Stimulated activated effector memory CD8-positive, alpha-beta T cell treated with anti-CD3 and anti-CD28 coated beads, Interleukin-12 subunit alpha, Interleukin-12 subunit beta, amount 100 ng/mL, for 72 hours (primary cell): ENCODE results near the gene STARD13.

Experiments used
- ATAC-seq: fragments of 150-1000 bp; cut with Tn5 transposase; 2 replicates; pipeline ENCODE4 v1.10.0; 2021
- DNase-seq, 2 donors: peaks; one replicate each; pipeline ENCODE4 v3.0.0; 2021 to 2022; ENCODE audit warnings: low spot score in 2 of 2
- H3K27ac Mint-ChIP-seq: one replicate; pipeline ENCODE4 v1.8.0; 2022; ENCODE audit warnings: mild to moderate bottlenecking, mixed read lengths
- H3K36me3 Mint-ChIP-seq: one replicate; pipeline ENCODE4 v1.8.0; 2022; ENCODE audit warnings: mild to moderate bottlenecking, mixed read lengths
- H3K4me1 Mint-ChIP-seq: one replicate; pipeline ENCODE4 v1.8.0; 2022; ENCODE audit warnings: mixed read lengths
- H3K4me3 Mint-ChIP-seq: one replicate; pipeline ENCODE4 v1.8.0; 2022; ENCODE audit warnings: mild to moderate bottlenecking, mixed read lengths
- H3K9me3 Mint-ChIP-seq: one replicate; pipeline ENCODE4 v1.8.0; 2022; ENCODE audit warnings: mixed read lengths

The STARD13 gene

DNA sequence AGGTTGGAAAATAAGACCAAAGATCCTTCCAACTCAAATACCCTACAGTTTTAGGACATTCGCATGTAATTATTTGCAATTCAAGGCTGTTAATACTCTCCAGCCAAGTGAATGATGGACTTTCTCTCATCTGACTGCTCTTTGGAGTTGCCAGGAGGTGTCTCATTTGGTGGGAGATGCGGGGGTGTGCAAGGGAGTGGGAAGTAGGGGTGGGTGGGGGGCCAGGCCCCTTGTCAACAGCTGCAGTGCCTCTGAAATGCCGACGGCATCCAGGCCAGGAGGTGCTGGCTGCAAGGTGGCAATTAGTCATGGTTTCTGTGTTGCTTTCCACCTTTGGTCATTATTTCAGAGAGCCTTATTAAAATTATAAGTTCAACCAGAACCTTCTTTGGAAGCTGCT is 147.8 kb downstream of the STARD13 start:
- no peak for DNase-seq
- Mint-ChIP-seq H3K27ac (no peak overlapping the region), H3K9me3 (no peaks in the 10 kb centered on the region), H3K4me1 (no peaks in the 10 kb centered on the region), H3K4me3 (no peak overlapping the region), H3K36me3 (no peaks in the 10 kb centered on the region)
- no peak for ATAC-seq

DNA sequence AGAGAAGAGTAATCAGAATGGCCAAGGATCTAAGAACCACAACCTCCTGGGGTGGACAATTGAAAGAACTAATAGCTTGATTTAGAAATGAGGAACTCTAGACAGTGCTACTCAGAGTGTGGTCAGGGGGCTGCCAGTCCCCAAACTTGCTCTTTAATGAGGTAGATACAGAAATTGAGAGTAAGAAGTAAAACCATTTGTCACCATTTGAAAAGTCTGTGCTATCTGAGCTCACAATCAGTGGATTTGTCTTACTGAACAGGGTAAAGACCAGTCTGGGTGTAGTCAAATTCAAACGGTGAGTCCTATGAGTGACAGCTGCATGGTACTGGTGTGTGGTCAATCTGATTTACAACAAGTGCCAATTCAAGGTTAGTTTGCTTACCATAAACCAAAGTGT is 150.5 kb downstream of the STARD13 start:
- Mint-ChIP-seq H3K27ac (no peak overlapping the region), H3K9me3 (no peaks in the 10 kb centered on the region), H3K4me1 (no peaks in the 10 kb centered on the region), H3K4me3 (no peak overlapping the region), H3K36me3 (no peaks in the 10 kb centered on the region)
- DNase-seq (no peak), ATAC-seq (no peak)

DNA sequence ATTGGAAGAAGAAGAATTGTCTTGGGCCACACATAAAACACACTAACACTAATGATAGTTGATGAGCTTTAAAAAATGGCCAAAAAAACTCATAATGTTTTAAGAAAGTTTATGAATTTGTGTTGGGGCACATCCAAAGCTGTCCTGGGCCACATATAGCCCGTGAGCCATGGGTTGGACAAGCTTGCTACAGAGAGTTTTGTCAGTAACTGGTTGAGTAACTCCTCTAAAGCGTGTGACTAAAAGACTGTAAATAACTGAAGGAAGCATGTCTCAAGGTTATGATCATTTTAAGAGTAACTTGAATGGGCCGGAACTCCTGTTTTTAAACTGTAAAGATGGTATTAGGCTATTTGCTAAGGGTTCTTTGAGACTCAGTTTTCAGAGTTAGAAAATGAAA is 151.3 kb downstream of the STARD13 start:
- Mint-ChIP-seq H3K9me3 (no peaks in the 10 kb centered on the region), H3K36me3 (no peaks in the 10 kb centered on the region), H3K4me1 (no peaks in the 10 kb centered on the region), H3K4me3 (no peak overlapping the region), H3K27ac (no peak overlapping the region)
- no peak for ATAC-seq
- DNase-seq, result no peak

DNA sequence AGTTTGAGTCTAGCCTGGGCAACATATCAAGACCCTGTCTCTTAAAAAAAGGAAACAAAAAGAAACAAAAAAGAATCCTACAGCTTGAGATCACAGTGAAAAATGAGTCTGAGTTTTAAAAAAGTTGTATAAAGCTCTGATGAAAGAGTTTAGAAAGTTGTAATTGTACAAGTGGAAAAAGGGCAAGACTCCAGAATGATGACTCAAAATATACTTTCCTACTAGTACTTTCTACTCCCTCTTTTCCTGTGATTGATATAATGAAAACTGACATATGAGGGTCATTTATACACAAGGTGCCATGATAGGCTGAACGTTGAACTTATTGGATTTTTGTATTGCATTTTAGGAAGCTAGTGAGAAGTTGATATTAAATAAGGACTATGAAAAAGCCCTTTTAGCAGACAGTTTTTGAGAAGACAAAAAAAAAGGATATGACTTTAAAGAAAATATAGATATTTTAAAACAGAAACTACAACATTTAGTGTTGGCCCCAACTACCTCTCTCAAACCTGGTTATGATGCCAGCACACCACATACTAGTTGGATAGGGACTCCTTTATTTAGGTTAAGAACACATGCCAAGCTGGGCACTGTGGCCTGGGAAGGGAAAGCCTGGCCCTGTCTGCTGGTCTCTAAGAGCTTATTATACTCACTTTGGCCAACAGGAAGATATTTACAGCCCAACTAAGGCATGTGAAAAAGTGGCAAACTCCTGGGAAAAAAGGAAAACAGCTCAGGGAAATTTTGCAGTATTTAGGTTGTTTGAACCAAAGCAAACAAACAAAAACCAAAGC is 152.7 kb downstream of the STARD13 start:
- no peaks in the 10 kb centered on the region for H3K36me3 Mint-ChIP-seq
- DNase-seq, result no peak
- H3K4me3 Mint-ChIP-seq, result no peak overlapping the region
- H3K9me3 Mint-ChIP-seq, result no peaks in the 10 kb centered on the region
- H3K4me1 Mint-ChIP-seq, result no peaks in the 10 kb centered on the region
- no peak for ATAC-seq
- H3K27ac Mint-ChIP-seq, result no peak overlapping the region

DNA sequence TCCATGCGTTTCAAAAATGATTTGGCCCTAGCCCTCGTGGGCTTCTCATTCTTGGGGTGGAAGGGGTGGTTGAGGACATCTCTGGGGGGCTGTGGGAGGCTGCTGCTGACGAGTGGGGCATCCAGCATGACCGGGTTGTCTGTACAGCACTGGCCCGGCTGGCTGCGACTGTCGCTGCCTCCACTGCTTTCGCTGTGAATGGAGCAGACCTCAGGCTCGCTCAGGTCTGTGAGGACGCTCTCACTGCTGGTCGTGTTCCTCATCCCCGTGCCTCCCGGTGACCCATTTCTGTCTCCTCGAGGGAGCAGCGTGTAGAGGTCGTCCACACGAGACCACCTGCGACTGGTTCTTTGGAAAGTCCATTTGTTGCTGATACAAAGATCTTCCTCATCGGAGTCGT is 155.7 kb downstream of the STARD13 start:
- no peak for DNase-seq
- Mint-ChIP-seq H3K27ac (no peak overlapping the region), H3K9me3 (no peaks in the 10 kb centered on the region), H3K36me3 (no peaks in the 10 kb centered on the region), H3K4me3 (no peak overlapping the region), H3K4me1 (no peaks in the 10 kb centered on the region)
- peak; percentile 22 for ATAC-seq

DNA sequence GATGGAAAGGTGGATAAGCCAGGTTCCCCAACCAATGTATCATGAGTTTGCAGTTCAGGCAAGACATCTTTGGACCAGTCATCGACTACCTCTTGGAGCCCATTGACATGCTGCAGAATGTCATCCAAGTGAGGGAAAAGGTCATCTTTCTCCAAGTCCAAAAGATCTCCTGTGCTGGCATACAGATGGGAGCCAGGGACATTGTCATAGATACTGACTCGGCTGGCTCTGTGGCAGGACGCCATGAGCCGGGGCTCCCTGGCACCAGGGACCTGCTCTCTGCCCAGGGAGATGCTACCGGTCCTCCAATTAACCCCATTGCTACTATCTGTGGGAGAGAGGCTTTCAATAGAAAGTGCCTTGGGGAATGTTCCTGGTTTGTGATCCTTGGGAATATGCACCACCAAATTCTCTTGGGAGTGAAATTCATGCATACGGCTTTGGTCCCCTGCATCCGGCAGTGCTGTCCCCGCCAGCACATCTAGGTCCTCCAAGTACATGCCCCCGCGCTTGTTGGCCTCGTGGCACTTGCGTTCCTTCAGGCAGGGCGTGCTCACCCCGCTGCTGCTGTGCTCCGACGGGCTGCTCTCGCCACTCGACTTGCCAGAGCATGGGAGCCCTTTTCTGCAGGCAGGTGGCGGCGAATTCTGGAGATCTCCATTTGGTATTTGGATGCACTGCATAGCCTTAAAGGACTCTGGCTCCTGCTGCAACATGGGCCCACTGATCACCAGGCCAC is 156.3 kb downstream of the STARD13 start:
- H3K36me3 Mint-ChIP-seq, result no peaks in the 10 kb centered on the region
- no peak overlapping the region for H3K4me3 Mint-ChIP-seq
- no peak for ATAC-seq
- H3K9me3 Mint-ChIP-seq, result no peaks in the 10 kb centered on the region
- no peak for DNase-seq
- H3K4me1 Mint-ChIP-seq, result no peaks in the 10 kb centered on the region
- no peak overlapping the region for H3K27ac Mint-ChIP-seq

DNA sequence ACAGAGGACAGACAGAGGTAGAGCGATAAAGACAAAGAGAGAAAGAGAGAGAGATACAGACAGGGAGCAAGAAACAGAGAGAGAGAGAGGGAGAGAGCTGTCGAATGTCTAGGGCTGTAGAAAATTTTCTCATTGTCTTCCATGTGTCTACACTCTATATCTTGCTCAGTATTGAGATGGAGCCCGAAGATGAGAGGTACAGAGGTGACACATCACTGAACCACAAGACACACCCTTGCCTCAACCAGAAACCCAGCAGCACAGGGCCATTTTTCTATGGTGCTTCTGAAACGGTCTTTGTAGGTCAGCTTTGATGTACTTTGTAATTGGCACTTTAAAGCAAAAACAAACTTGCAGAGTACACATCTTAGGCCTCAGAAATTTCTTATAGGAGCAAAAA is 157.4 kb downstream of the STARD13 start:
- Mint-ChIP-seq H3K4me3 (no peak overlapping the region), H3K27ac (no peak overlapping the region), H3K4me1 (peaks cover 5% of the 10 kb centered on the region), H3K36me3 (no peaks in the 10 kb centered on the region), H3K9me3 (no peaks in the 10 kb centered on the region)
- no peak for DNase-seq
- ATAC-seq, result peak; percentile 17

DNA sequence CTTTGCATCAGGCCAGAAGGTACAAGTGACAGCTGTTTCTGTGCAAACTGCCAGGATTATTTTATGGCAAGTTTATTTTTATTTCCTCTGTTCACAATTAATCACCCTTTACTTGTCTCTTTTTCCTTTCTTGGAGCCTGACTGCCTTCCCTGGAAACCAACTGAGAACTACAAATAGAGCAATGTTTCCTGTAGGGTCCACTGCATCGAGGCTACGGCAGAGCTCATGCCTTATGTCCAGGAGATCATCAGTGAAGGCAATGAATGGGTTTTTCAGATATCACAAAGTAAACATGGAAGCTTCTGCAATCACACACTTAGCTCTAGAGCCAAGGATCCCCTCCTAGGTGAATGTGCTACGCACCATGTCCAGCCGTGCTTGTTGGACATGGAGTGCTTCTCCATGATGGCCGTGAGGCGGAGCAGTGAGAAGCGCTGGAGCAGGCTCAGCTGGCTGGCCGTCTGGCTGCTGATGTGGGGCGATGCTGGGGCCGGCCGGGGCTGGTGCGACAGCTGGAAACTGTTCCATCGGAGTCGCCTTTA is 158.5 kb downstream of the STARD13 start:
- no peaks in the 10 kb centered on the region for H3K9me3 Mint-ChIP-seq
- DNase-seq, result no peak
- no peak for ATAC-seq
- peaks cover 5% of the 10 kb centered on the region for H3K4me1 Mint-ChIP-seq
- H3K27ac Mint-ChIP-seq, result no peak overlapping the region
- H3K4me3 Mint-ChIP-seq, result no peak overlapping the region
- H3K36me3 Mint-ChIP-seq, result no peaks in the 10 kb centered on the region

DNA sequence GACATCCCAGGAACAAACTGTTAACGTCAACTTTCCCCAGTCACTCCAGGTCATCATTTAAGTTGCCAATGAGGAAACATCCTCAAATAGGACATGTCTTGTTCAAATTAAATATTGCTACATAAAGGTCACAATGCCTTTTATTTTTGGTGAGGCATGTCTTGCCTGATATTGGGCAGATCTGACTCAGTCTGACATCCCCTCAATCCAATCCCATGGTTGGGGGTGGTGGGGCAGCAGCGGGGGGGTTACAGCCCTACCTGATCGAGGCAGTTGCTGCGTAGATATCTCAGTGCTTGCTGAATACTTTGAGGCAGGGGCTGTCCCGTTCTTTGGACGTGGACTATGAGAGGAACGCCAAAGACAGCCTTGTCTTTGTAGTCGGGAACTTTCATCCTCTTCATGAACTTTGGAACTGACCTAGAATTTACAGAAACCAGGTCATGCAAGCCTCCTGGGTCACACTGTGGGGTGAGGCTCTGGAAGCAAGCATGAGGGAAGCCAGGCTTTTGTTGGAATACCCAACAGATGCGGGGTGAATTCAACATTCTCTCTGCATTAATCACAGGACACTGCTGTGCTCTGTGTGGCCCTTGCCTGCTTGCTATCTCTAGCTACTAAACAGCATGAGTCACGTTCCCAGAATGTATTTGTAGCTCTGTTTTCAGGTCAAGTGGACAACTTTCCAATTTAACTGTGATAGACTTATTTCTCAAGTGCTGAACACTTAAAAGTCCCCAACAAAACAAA is 159.6 kb downstream of the STARD13 start:
- no peak for ATAC-seq
- no peaks in the 10 kb centered on the region for H3K36me3 Mint-ChIP-seq

DNA sequence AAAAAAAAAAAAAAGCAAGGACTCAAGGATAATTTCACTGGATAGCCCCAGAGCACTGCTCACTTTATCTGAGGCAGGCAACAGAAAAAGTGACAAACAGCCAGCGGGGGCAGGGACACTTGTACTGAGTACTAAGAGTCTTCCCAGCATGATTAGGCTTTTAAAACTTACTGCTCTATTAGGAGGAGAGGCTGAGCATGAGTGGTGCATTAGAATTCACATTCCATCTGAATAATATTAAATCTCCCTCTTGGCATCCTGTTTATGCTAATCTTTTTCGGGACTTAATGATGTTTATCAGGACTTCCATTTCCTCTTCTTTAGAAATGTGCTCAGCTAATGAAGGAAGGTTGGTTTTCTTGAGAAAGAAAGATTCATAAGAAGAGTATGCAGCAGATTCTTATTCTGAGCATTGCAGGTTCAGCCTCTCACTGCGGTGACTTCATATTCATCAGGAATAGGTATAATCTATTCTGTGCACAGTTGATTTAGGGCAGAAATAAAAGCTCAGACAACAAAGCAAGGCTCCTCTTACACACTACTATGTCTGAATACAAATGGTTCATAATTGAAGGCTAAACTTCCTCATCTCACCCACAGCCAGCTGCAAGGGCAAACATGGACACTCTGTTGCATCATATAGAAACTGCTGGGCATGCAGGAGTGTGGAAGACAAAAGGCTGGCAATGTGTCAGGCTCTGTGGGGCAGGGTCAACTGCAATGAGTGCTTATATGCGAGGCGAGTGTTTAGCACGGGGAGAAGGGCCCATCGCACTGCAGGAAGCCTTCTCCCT is 162.3 kb downstream of the STARD13 start:
- no peak for DNase-seq
- Mint-ChIP-seq H3K9me3 (no peaks in the 10 kb centered on the region), H3K4me1 (peaks cover 5% of the 10 kb centered on the region), H3K36me3 (no peaks in the 10 kb centered on the region), H3K27ac (no peak overlapping the region), H3K4me3 (no peak overlapping the region)
- no peak for ATAC-seq

More for the DNA sequence above, 159.6 kb downstream of the STARD13 start:
- Mint-ChIP-seq H3K4me3 (no peak overlapping the region), H3K27ac (no peak overlapping the region), H3K4me1 (peaks cover 5% of the 10 kb centered on the region), H3K9me3 (no peaks in the 10 kb centered on the region)
- DNase-seq, result no peak

DNA sequence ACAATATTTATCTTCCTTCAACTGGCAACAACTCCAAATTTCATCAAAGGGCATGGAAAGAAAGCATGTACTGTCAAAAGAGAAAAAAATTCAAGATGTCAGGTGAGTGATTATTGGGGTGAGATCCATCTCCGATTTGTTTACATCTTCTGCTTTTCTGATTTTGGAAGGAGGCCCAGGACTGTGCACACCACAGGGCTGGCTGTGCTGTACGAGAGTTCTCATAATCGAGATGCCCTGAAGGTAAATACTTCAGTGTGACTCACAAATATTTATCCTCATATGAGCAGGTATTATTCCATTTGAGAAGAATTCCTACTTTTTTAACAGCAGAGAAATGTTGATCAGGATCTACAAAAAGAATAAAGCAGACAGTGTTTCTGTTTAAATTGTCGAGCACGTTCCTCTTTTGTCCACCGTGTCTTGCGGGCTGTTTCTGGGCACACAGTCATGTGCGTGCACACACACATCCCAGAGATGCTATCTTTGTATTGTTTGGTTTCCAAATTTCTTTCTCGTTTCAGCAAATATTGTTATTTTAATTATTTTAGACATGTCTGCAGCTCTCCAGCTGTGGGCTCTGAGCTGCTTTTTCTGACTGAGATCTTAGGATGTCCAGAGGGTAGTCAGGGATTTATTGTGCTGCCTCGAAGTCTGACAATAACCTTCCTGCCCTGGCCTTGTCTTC is 165.6 kb downstream of the STARD13 start:
- no peak overlapping the region for H3K27ac Mint-ChIP-seq
- H3K9me3 Mint-ChIP-seq, result no peaks in the 10 kb centered on the region
- ATAC-seq (no peak), DNase-seq (no peak)
- peaks cover 5% of the 10 kb centered on the region for H3K4me1 Mint-ChIP-seq
- H3K4me3 Mint-ChIP-seq, result no peak overlapping the region
- H3K36me3 Mint-ChIP-seq, result no peaks in the 10 kb centered on the region

DNA sequence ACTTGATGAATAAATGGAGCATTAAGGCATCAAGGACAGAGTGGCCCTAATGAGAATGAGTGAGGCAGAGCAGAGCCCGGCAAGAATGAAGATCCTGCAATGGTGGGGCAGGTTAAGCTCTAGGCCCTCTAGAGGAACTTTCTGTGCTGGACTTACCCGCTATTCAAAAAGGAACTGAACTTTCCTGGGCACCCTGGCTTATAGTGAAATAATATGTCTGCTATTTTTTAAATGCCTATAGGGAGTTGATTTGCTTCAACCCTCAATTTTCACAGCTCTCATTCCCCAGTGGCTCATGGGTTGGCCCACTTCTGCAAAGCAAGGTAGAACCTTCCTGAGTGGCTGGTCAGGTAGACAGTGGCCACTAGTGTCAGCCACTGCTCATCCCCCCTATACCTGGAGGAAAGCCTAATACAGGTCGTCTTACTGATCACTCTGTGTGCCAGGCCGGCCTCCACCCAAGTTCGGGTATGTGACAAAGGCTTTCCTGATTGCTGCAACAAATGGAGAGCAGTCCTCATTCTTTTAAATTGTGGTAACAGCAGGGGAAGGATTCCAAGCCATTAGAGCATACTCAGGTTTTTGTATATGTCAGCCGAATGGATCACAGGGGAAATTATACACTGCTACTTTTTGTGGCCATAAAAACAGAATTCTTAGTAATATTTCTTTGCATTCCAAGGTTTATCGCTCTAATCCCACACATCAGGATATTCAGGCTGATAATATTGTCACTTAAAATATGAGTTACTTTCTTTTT is 166.4 kb downstream of the STARD13 start:
- Mint-ChIP-seq H3K36me3 (no peaks in the 10 kb centered on the region), H3K9me3 (no peaks in the 10 kb centered on the region), H3K4me3 (no peak overlapping the region), H3K4me1 (peaks cover 5% of the 10 kb centered on the region), H3K27ac (no peak overlapping the region)
- DNase-seq (no peak), ATAC-seq (no peak)

DNA sequence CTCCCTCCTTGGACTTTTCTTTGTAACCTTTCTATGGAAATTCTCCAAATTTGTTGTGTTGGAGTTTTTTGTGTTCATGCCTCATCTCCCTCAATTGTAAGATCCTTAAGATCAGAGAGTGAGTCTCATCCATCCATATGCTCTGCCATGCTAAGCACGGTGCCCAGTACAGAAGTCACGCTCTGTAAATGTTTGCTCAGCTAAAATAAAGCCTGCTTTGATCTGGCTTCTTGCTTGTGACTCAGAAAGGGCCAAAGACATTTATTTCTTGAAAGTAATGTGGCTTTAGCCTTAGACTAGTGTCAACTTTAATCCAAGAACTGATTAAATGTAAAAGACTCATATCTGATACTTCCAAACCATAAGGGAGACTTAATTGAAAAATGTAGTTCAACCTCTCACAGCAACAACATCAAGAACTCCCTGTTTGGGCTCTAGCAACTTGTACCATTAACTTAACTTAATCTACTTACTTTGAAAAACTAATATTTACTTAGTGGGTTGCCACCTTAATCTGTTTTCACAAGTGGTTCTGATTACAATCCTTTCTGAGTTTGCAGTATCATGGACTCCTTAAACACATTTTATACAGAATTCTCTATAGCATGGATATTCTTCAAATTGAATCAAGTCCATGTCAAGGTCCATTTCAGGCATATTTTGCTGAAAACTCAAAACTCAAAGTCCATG is 169.1 kb downstream of the STARD13 start:
- Mint-ChIP-seq H3K27ac (no peak overlapping the region), H3K4me1 (no peaks in the 10 kb centered on the region), H3K4me3 (no peak overlapping the region), H3K36me3 (no peaks in the 10 kb centered on the region), H3K9me3 (no peaks in the 10 kb centered on the region)
- ATAC-seq, result no peak
- no peak for DNase-seq
